HG02642 (cell line): ENCODE results near the gene LOXHD1.

Experiments
- ATAC-seq: cut with Tn5 transposase; IDR thresholded peaks from one replicate; pipeline ENCODE4 v1.9.1; 2021; ENCODE audit warnings: mild to moderate bottlenecking; ENCODE audit not compliant: unreplicated experiment, poor library complexity

The LOXHD1 gene

GRCh38 chr18:46485675-46486194 lies 171.3 kb downstream of the LOXHD1 start:
- no peak for ATAC-seq

GRCh38 chr18:46484971-46485370 lies 172.0 kb downstream of the LOXHD1 start:
- no peak for ATAC-seq

GRCh38 chr18:46482831-46483230 lies 174.2 kb downstream of the LOXHD1 start:
- ATAC-seq = no peak

GRCh38 chr18:46481847-46482245 lies 175.2 kb downstream of the LOXHD1 start:
- no peak for ATAC-seq

GRCh38 chr18:46481048-46481846 lies 175.8 kb downstream of the LOXHD1 start:
- ATAC-seq = no peak

GRCh38 chr18:46480226-46480625 lies 176.8 kb downstream of the LOXHD1 start:
- ATAC-seq = no peak

- ATAC-seq = no peak
Measured at GRCh38 chr18:46478796-46479195, 178.2 kb downstream of the LOXHD1 start.

GRCh38 chr18:46477425-46478011 lies 179.5 kb downstream of the LOXHD1 start:
- no peak for ATAC-seq

- ATAC-seq = no peak
Measured at GRCh38 chr18:46475390-46475752, 181.6 kb downstream of the LOXHD1 start.

- ATAC-seq = no peak
Measured at GRCh38 chr18:46474487-46475389, 182.3 kb downstream of the LOXHD1 start.

- ATAC-seq = no peak
Measured at GRCh38 chr18:46471809-46472498, 185.1 kb downstream of the LOXHD1 start.

GRCh38 chr18:46470714-46471113 lies 186.3 kb downstream of the LOXHD1 start:
- no peak for ATAC-seq

GRCh38 chr18:46469186-46469915 lies 187.7 kb downstream of the LOXHD1 start:
- ATAC-seq = no peak

GRCh38 chr18:46468426-46469180 lies 188.4 kb downstream of the LOXHD1 start:
- no peak for ATAC-seq

- no peak for ATAC-seq
Measured at GRCh38 chr18:46466234-46467160, 190.5 kb downstream of the LOXHD1 start.

GRCh38 chr18:46464926-46465655 lies 191.9 kb downstream of the LOXHD1 start:
- ATAC-seq = no peak

- ATAC-seq = no peak
Measured at GRCh38 chr18:46462523-46462922, 194.5 kb downstream of the LOXHD1 start.
